MM.1S (cell line): ENCODE measurements around the gene SNX5.

Experiments
- DNase-seq: peaks from one replicate; pipeline ENCODE4 v3.0.0-alpha.2; 2015
- H2AFZ ChIP-seq: fragments of 300-600 bp; sonication (generic); 2 replicates; pipeline ENCODE4 v1.6.0; 2016; ENCODE audit warnings: antibody characterized with exemption, low read length
- H3F3A ChIP-seq: fragments of 300-600 bp; sonication (generic); 2 replicates; pipeline ENCODE4 v1.6.1; 2016; ENCODE audit warnings: mild to moderate bottlenecking, antibody characterized with exemption, low read length, moderate library complexity, mixed read lengths; ENCODE audit not compliant: insufficient read depth
- H3K27ac ChIP-seq: fragments of 300-600 bp; sonication (generic); 2 replicates; pipeline ENCODE4 v1.5.1; 2016; ENCODE audit warnings: mild to moderate bottlenecking, low read length
- H3K27me3 ChIP-seq: fragments of 300-600 bp; sonication (generic); replicated peaks from 2 replicates; pipeline ENCODE4 v1.6.0; 2016; ENCODE audit warnings: low read length; ENCODE audit not compliant: insufficient read depth
- H3K36me3 ChIP-seq: fragments of 300-600 bp; sonication (generic); replicated peaks from 2 replicates; pipeline ENCODE4 v1.6.1; 2016; ENCODE audit warnings: mild to moderate bottlenecking, low read length, mixed read lengths; ENCODE audit not compliant: insufficient read depth
- H3K4me1 ChIP-seq: fragments of 300-600 bp; sonication (generic); 2 replicates; pipeline ENCODE4 v1.6.1; 2016; ENCODE audit warnings: low read length, mixed read lengths
- H3K4me2 ChIP-seq: fragments of 300-600 bp; sonication (generic); 2 replicates; pipeline ENCODE4 v1.6.0; 2016; ENCODE audit warnings: low read depth, low read length
- H3K4me3 ChIP-seq: fragments of 300-600 bp; sonication (generic); 2 replicates; pipeline ENCODE4 v1.5.1; 2016; ENCODE audit warnings: low read length, mixed read lengths
- H3K79me2 ChIP-seq: fragments of 300-600 bp; sonication (generic); 2 replicates; pipeline ENCODE4 v1.6.1; 2016; ENCODE audit warnings: mixed run types, low read length, mixed read lengths
- H3K9ac ChIP-seq: fragments of 300-600 bp; sonication (generic); 2 replicates; pipeline ENCODE4 v1.6.1; 2016; ENCODE audit warnings: low read length, mixed read lengths
- H3K9me2 ChIP-seq: fragments of 300-600 bp; sonication (generic); replicated peaks from 2 replicates; pipeline ENCODE4 v1.6.1; 2016; ENCODE audit warnings: mild to moderate bottlenecking, low read length, mixed read lengths; ENCODE audit not compliant: insufficient read depth
- H3K9me3 ChIP-seq: fragments of 300-600 bp; sonication (generic); replicated peaks from 2 replicates; pipeline ENCODE4 v1.6.1; 2016; ENCODE audit warnings: mild to moderate bottlenecking, low read length, mixed read lengths; ENCODE audit not compliant: insufficient read depth
- H4K20me1 ChIP-seq: fragments of 300-600 bp; sonication (generic); 2 replicates; pipeline ENCODE4 v1.6.1; 2016; ENCODE audit warnings: mild to moderate bottlenecking, low read length, moderate library complexity, mixed read lengths; ENCODE audit not compliant: insufficient read depth
- EZH2 ChIP-seq: fragments of 300-600 bp; sonication (generic); optimal IDR thresholded peaks from 2 replicates; pipeline ENCODE3; 2017; ENCODE audit warnings: low read depth, mild to moderate bottlenecking, antibody characterized with exemption, low read length, mixed read lengths
- EZH2phosphoT487 ChIP-seq: fragments of 300-600 bp; sonication (generic); IDR thresholded peaks from 2 replicates; pipeline ENCODE4 v1.6.1; 2018; ENCODE audit warnings: antibody characterized with exemption, low read length
- TF ChIP-seq, protein P1 (sequence below): fragments of 300-600 bp; sonication (generic); IDR thresholded peaks from 2 replicates; pipeline ENCODE4 v1.5.1; 2016; ENCODE audit warnings: antibody characterized with exemption, low read length, mixed read lengths

SNX5 gene

DNA sequence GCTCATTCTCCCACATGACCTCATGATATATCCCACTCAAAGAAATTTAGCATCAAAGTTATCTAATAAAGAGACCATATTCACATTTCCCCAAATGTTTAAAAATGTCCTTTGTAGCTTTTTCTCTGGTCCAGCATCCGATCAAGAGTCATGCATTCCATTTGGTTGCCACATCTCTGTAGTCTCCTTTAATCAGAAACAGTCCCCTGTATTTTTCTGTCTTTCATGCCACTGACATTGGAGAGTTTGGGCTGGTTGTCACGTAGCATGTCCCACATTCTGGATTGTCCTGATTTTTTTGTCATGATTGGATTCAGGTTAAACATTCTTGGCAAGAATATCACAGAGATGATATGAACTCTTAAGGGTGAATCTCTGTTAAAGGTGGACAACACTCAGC is 55.7 kb downstream of the SNX5 start:
- H3K9me2 ChIP-seq, result no peaks in the 10 kb centered on the region
- H2AFZ ChIP-seq, result no peak overlapping the region
- no peak for DNase-seq
- no peaks in the 10 kb centered on the region for H3K27me3 ChIP-seq
- no peak overlapping the region for H3K27ac ChIP-seq
- H3K4me2 ChIP-seq, result no peak overlapping the region
- H3F3A ChIP-seq, result no peaks in the 10 kb centered on the region
- no peaks in the 10 kb centered on the region for H3K36me3 ChIP-seq
- H4K20me1 ChIP-seq, result no peaks in the 10 kb centered on the region
- H3K9ac ChIP-seq, result no peak overlapping the region
- TF ChIP-seq EZH2, result no peak
- no peaks in the 10 kb centered on the region for H3K9me3 ChIP-seq
- no peaks in the 10 kb centered on the region for H3K79me2 ChIP-seq
- H3K4me3 ChIP-seq, result no peak overlapping the region
- H3K4me1 ChIP-seq, result no peaks in the 10 kb centered on the region

DNA sequence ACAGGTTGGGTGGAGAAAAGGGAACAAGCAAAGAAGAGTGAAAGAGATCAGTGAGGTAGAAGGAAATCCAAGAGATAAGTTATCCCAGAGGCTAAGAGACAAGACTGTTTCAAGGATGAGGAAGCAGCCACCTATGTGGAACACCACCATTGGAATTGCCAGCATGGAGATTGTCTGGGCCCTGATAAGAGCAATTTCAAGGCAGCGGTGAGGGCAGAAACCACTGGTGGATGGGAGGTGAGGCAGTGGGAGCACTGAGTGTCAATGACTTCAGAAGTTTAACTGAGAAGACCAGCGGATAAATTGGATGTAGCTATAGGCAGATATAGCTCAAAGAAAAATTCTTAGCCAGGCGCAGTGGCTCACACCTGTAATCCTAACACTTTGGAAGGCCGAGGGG is 56.7 kb downstream of the SNX5 start:
- Histone ChIP-seq H3K9ac (no peak overlapping the region), H3K4me1 (no peaks in the 10 kb centered on the region), H4K20me1 (no peaks in the 10 kb centered on the region), H3K4me2 (no peak overlapping the region), H3K27ac (no peak overlapping the region), H3K9me3 (no peaks in the 10 kb centered on the region), H3K36me3 (no peaks in the 10 kb centered on the region), H3K27me3 (no peaks in the 10 kb centered on the region), H2AFZ (no peak overlapping the region), H3F3A (no peaks in the 10 kb centered on the region), H3K4me3 (no peak overlapping the region), H3K79me2 (no peaks in the 10 kb centered on the region), H3K9me2 (no peaks in the 10 kb centered on the region)
- no peak for DNase-seq
- TF ChIP-seq EZH2 (no peak), EZH2phosphoT487 (no peak)
- TF ChIP-seq, protein P1, sequence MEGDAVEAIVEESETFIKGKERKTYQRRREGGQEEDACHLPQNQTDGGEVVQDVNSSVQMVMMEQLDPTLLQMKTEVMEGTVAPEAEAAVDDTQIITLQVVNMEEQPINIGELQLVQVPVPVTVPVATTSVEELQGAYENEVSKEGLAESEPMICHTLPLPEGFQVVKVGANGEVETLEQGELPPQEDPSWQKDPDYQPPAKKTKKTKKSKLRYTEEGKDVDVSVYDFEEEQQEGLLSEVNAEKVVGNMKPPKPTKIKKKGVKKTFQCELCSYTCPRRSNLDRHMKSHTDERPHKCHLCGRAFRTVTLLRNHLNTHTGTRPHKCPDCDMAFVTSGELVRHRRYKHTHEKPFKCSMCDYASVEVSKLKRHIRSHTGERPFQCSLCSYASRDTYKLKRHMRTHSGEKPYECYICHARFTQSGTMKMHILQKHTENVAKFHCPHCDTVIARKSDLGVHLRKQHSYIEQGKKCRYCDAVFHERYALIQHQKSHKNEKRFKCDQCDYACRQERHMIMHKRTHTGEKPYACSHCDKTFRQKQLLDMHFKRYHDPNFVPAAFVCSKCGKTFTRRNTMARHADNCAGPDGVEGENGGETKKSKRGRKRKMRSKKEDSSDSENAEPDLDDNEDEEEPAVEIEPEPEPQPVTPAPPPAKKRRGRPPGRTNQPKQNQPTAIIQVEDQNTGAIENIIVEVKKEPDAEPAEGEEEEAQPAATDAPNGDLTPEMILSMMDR, result no peak

DNA sequence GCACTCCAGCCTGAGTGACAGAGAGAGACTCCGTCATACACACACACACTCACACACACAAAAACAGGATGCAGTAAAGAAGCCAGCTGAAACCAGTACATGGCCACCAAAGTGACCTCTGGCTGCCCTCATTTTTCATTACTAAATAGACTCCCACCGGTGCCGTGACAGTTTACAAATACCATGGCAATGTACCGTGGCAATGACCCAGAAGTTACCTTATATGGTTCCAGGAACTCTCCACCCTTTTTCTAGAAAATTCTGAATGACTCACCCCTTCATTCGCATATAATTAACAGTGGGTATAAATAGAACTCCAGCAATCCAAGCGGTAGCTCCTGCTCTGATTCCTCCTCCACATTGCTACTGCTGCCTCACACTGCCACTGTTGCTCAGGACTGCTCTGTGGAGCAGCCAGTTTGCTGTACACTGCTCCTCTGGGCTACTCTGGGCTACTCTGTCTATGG is 57.7 kb downstream of the SNX5 start:
- no peak overlapping the region for H3K4me3 ChIP-seq
- no peaks in the 10 kb centered on the region for H3K36me3 ChIP-seq
- H3K4me2 ChIP-seq, result no peak overlapping the region
- H2AFZ ChIP-seq, result no peak overlapping the region
- no peaks in the 10 kb centered on the region for H3K9me3 ChIP-seq
- H3K27me3 ChIP-seq, result no peaks in the 10 kb centered on the region
- TF ChIP-seq EZH2phosphoT487, result no peak
- no peak for TF ChIP-seq EZH2
- TF ChIP-seq, protein P1, result no peak
- no peak overlapping the region for H3K27ac ChIP-seq
- no peaks in the 10 kb centered on the region for H3F3A ChIP-seq
- no peaks in the 10 kb centered on the region for H3K9me2 ChIP-seq
- no peak overlapping the region for H3K9ac ChIP-seq
- H3K4me1 ChIP-seq, result no peaks in the 10 kb centered on the region
- DNase-seq, result no peak
- no peaks in the 10 kb centered on the region for H4K20me1 ChIP-seq
- no peaks in the 10 kb centered on the region for H3K79me2 ChIP-seq

DNA sequence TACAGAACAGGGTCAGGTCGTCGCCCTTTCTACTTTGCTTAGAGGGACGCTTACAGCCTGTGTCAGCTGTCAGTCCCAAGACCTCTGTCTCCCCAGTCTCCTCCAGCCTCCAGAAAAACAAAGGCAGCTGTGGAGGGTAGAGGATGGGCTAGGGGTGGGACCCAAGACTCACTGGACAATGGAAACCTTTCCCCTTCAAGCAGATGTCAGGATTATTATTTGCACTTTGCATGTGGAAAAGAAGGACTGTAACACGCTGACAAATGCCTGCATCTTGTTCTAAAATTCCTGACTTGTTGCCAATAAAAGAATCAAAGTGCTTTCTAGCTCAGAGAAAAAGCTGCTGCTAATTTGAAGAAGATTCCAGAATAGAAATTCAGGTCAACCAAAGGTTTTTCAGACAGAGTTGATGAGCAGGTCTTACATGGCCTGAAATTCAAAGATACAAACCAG is 58.7 kb downstream of the SNX5 start:
- no peaks in the 10 kb centered on the region for H3K9me2 ChIP-seq
- no peaks in the 10 kb centered on the region for H3K36me3 ChIP-seq
- H3K4me1 ChIP-seq, result peaks cover under 1% of the 10 kb centered on the region; the same call in 1 of the 2 replicates
- no peak for DNase-seq
- H3K79me2 ChIP-seq, result no peaks in the 10 kb centered on the region
- no peak overlapping the region for H3K4me2 ChIP-seq
- no peaks in the 10 kb centered on the region for H3K9me3 ChIP-seq
- no peak overlapping the region for H2AFZ ChIP-seq
- H3K4me3 ChIP-seq, result no peak overlapping the region
- H3K9ac ChIP-seq, result no peak overlapping the region
- H3F3A ChIP-seq, result no peaks in the 10 kb centered on the region
- no peaks in the 10 kb centered on the region for H4K20me1 ChIP-seq
- no peaks in the 10 kb centered on the region for H3K27me3 ChIP-seq
- no peak overlapping the region for H3K27ac ChIP-seq
- TF ChIP-seq, protein P1, result no peak
- no peak for TF ChIP-seq EZH2phosphoT487
- no peak for TF ChIP-seq EZH2
